Measurements from ENCODE around the gene A4GALT.
"Not testable (repeated sequence)": the region's sequence is repeated elsewhere in the genome, so short reads cannot be mapped to it uniquely, and the experiment has no call there.

Gene A4GALT

GRCh38 chr22:42740320-42740719 lies 19.6 kb upstream of the A4GALT start:
- not testable (repeated sequence) for DNase-seq

- DNase-seq: no peak
Measured at GRCh38 chr22:42734406-42734805, 13.7 kb upstream of the A4GALT start.

DNA sequence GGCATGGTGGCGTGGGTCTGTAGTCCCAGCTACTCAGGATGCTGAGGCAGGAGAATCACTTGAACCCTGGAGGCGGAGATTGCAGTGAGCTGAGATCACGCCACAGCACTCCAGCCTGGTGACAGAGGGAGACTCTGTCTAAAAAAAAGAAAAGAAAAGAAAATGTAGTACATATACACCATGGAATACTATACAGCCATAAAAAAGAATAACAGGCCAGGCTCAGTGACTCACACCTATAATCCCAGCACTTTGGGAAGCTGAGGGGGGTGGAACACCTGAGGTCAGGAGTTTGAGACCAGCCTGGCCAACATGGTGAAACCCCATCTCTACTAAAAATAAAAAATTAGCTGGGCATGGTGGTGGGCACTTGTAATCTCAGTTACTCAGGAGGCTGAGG lies 12.7 kb upstream of the A4GALT start:
- DNase-seq: not testable (repeated sequence)

- DNase-seq: no peak
Measured at GRCh38 chr22:42732081-42732480, 11.4 kb upstream of the A4GALT start.

DNA sequence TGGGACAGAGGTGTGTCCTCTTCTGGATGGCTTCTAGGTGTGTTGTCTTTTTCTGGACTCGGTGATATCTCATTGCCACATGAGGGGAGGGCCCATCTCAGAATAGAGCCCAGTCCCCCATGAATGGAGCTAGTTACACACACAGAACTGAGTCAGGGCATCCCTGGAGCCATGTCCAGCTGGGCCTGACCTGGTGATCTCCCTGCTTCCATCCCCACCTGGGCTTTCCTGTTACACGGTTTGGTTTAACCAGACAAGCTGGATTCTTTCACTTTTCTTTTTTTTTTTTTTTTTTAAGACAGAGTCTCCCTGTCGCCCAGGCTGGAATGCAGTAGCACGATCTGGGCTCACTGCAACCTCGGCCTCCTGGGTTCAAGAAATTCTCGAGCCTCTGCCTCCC lies 6.1 kb upstream of the A4GALT start:
- DNase-seq: no peak

- DNase-seq: no peak
Measured at GRCh38 chr22:42725606-42726355, 5.1 kb upstream of the A4GALT start.

GRCh38 chr22:42724062-42724461 lies 3.4 kb upstream of the A4GALT start:
- DNase-seq: no peak

DNA sequence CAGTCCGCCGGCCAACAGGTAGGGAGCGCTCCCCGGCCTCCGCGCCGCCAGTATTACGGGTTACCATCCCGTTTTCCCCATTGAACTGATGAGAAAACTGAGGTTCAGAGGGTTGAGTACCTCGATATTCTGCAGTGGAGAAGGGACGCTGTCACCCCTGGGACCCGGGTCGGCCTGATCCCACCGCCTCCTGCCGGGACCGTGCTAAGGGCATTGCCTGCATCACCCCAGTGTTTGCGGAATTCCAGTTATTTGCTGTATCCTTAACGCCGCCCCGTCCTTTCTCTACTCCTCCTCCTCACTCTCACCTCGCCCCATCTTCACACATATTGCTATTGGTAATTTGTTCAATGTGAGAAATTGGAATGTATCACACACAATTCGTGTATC lies 370 bp upstream of the A4GALT start:
- peak; percentile 47 for DNase-seq

DNA sequence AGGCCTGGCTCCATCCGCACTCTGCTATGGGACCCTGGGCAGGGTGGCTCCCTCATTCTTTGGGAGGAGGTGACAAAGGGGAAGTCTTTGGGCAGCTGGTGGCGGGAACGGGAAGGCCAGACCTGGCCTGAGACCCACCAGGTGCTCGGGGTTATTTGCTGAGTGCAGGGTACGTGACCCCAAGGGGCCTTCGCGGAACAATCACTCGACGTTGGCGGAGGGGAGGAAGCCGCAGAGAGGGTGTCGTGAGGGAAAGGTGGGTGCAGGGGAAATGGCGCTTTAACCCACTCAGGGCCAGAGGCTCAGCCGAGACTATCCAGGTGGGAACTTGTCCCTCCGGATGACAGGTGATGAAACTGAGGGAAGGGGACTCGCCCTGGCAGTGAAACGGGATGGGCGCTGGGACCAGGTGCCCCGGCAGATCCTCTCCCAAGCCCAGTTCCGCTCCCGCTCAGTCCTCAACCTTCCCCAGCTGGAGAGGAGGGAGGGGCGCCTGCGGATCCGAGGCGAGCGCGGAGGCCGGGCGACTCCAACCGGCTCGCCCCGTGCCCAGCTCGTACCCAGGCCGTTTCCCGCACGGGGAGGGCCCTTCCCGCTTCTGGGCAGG lies 911 bp downstream of the A4GALT start:
- DNase-seq: no peak

DNA sequence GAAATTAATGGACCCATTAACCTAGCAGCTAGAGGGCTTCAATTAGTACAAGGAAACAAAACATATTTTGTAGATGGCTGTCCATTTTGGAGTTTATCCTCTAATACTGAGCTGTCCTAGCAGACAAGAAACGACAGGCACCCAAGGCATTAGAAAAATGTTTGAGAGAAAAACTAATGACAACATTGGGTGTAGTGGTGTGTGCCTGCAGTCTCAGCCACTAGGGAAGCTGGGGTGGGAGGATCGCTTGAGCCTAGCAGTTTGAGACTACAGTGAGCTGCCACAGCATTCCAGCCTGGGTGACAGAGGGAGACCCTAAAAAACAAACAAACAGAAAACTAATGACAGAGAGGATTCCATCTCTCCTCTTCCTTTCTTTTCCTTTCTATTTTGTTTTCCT lies 1.5 kb downstream of the A4GALT start:
- DNase-seq: peak; percentile 71

GRCh38 chr22:42717197-42717928 lies 3.3 kb downstream of the A4GALT start:
- peak; percentile 95 for DNase-seq

DNA sequence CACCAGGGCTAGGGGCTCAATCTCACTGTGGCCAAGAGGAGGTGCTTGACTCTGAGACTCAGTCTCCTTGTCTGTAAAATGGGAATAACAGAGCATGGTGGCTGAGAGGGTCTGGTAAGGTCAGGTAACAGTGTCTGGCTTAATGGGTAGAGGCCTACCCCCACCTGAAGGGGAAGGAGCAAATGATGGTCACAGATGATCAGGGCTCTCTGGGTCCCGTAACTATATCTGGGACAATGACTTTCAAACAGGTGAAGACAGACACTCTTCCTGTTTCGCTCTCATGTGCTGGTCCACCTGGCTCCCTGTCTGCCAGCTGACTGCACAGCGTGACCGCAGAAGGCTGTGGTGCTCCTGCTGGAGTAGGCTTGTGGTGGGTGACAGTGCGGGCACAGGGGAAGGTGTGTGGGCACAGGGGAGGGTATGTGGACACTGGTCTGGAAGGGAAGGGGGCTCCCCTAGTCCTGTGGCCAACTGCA lies 4.0 kb downstream of the A4GALT start:
- DNase-seq: no peak

- no peak for DNase-seq
Measured at GRCh38 chr22:42716221-42716620, 4.4 kb downstream of the A4GALT start.

- peak; percentile 60 for DNase-seq
Measured at GRCh38 chr22:42714768-42715390, 5.8 kb downstream of the A4GALT start.

DNA sequence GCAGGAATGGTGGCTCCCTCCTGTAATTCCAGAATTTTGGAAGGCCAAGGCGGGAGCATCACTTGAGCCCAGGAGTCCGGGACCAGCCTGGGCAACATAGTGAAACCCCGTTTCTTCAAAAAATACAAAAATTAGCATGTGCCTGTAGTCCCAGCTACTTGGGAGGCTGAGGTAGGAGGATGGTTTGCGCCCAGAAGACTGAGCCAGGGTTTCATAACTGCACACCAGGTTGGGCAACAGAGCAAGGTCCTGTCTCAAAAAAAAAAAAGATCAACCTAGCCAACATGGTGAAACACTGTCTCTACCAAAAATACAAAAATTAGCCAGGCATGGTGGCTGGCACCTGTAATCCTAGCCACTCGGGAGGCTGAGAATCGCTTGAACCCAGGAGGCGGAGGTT lies 6.4 kb downstream of the A4GALT start:
- DNase-seq: no peak

- DNase-seq: no peak
Measured at GRCh38 chr22:42711895-42712837, 8.5 kb downstream of the A4GALT start.

- no peak for DNase-seq
Measured at GRCh38 chr22:42711281-42711731, 9.4 kb downstream of the A4GALT start.

- no peak for DNase-seq
Measured at GRCh38 chr22:42708417-42708816, 12.3 kb downstream of the A4GALT start.

GRCh38 chr22:42707496-42707895 lies 13.2 kb downstream of the A4GALT start:
- DNase-seq: peak; percentile 34

DNA sequence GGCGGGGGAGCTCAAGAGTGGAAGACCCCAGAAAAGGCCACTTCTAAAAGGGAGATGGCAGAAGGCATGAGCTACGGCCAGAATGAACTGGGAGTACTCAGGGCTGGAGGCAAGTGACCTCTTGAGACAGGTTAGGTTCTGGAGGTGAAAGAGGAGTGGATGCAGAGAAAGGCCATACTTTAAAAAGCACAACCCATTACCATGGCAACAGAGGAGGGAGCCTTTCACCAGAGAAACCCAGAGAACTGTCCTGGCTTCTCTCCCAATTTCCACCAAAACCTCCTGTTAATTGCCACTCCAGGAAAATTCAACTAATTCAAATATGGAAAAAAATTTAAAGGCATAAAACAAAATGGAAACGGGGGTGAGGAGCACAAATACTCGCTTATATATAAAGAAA lies 15.8 kb downstream of the A4GALT start:
- no peak for DNase-seq

GRCh38 chr22:42702675-42703074 lies 18.0 kb downstream of the A4GALT start:
- no peak for DNase-seq

DNA sequence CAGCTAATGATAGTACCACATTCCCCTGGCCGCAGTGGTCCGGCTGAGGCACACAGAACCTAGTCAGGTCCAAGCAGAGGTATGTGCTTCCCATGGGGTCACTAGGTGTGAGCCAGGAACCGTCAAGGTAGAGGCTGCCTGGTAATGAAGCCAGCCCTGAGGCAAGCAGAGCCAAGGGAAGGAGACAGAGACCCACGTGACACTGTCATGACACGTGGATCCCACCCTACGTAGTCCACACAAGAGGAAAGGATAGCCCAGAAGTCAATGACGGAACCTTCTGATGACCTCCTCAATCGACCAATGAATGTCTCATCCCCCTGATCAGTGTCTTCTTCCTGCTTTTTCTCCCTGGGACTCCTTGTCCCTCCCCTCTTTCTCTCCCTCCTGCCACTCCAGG lies 19.0 kb downstream of the A4GALT start:
- no peak for DNase-seq

Measured in hematopoietic multipotent progenitor cell treated with erythropoietin and hydrocortisone succinate and interleukin-3 and kit ligand, for 8 days (in vitro differentiated cells).